ENCODE data around the gene GIMAP5. TPM values are rescaled to one million over a fixed set of nuclear protein-coding genes. Genes with fewer than 3 reads are reported as not detected.

Gene GIMAP5
- polyA plus RNA-seq, 1 donor (not counting 4 experiments of a cell fraction or from before 2014, with no cell fraction given): not detected

DNA sequence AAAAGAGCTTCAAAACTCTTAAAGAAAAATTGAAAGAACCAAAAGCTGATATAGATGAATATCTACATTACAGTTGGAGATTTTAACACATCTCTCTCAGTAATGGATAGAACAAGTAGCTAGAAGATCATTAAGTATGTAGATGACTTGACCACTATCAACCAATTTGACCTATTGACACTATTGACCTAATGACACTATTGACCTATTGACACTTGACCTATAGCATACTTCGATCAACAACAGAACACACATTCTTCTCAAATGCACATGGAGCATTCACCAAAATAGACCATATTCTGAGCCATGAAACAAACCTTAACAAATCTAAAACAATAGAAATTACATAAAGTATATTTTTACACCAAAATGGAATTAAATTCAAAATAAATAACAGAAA, 22.3 kb downstream of the GIMAP5 start:
- H3K4me2 ChIP-seq (ENCODE audit: control insufficient read depth, extremely low read depth, insufficient read depth, low read depth, low read length): no peak overlapping the region
- H3K79me2 ChIP-seq (ENCODE audit: control insufficient read depth, insufficient read depth, low read length): no peaks in the 10 kb centered on the region
- TF ChIP-seq, protein P1, sequence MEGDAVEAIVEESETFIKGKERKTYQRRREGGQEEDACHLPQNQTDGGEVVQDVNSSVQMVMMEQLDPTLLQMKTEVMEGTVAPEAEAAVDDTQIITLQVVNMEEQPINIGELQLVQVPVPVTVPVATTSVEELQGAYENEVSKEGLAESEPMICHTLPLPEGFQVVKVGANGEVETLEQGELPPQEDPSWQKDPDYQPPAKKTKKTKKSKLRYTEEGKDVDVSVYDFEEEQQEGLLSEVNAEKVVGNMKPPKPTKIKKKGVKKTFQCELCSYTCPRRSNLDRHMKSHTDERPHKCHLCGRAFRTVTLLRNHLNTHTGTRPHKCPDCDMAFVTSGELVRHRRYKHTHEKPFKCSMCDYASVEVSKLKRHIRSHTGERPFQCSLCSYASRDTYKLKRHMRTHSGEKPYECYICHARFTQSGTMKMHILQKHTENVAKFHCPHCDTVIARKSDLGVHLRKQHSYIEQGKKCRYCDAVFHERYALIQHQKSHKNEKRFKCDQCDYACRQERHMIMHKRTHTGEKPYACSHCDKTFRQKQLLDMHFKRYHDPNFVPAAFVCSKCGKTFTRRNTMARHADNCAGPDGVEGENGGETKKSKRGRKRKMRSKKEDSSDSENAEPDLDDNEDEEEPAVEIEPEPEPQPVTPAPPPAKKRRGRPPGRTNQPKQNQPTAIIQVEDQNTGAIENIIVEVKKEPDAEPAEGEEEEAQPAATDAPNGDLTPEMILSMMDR (optimal IDR thresholded peaks at IDR 0.05 in 1 of 3, IDR thresholded peaks at IDR 0.05 in 1 of 3, conservative IDR thresholded peaks at IDR 0.05 in 1 of 3; ENCODE audit: extremely low read depth in 1 of 3, insufficient read depth in 2 of 3, low read length in 3 of 3): no peak
- no peak for TF ChIP-seq EZH2 (IDR thresholded peaks at IDR 0.05; ENCODE audit: low read length)
- H3K36me3 ChIP-seq (ENCODE audit: control insufficient read depth in 2 of 2, extremely low read depth in 1 of 2, insufficient read depth in 2 of 2, low read length in 2 of 2): no peaks in the 10 kb centered on the region
- no peak overlapping the region for H3K9ac ChIP-seq (ENCODE audit: control insufficient read depth, extremely low read depth, insufficient read depth, low read length)
- H3K4me3 ChIP-seq (ENCODE audit: control insufficient read depth in 2 of 3, extremely low read depth in 1 of 3, insufficient read depth in 2 of 3, low read depth in 1 of 3, low read length in 3 of 3): no peak overlapping the region
- DNase-seq (ENCODE audit: low read depth, low spot score) (no peak), FAIRE-seq (no peak)
- H3K27ac ChIP-seq (ENCODE audit: control insufficient read depth, insufficient read depth, low read length): no peak overlapping the region
- H3K9me1 ChIP-seq (ENCODE audit: control insufficient read depth, extremely low read depth, insufficient read depth, low read length): no peaks in the 10 kb centered on the region
- no peaks in the 10 kb centered on the region for H3K4me1 ChIP-seq (ENCODE audit: control insufficient read depth, extremely low read depth, insufficient read depth, low read length)
- no peaks in the 10 kb centered on the region for H4K20me1 ChIP-seq (ENCODE audit: control insufficient read depth, extremely low read depth, insufficient read depth, low read length)
- dilution Hi-C loops (cut with MboI; ENCODE audit: extremely low pct_ligation_motif_present, low sequenced_read_pairs): no loop called here
- no peaks in the 10 kb centered on the region for H3K27me3 ChIP-seq (ENCODE audit: control insufficient read depth, extremely low read depth, insufficient read depth, low read length)
- no peaks in the 10 kb centered on the region for H3K9me3 ChIP-seq (ENCODE audit: control insufficient read depth, low read depth, low read length)
- no peak overlapping the region for H2AFZ ChIP-seq (ENCODE audit: control insufficient read depth, low read length)

DNA sequence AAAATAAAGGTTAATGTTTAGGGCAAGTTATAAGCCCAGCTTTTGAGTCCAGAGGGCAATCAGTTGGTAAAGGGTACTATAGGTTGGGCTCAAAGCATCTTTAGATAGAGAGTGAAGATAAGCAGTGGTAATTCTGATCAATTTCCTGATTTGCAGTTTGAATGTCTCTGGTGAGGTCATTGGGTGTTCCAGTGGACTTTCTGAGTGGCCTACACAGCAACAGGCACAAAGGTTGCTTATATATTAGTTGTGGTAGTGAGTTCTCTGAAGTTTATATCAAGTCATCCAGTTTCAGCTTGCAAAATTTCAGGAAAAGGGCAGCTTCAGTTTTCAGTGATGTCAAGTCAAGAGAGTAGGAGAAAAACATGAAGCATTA, 29.1 kb downstream of the GIMAP5 start:
- dilution Hi-C loops (cut with MboI; ENCODE audit: extremely low pct_ligation_motif_present, low sequenced_read_pairs): no loop called here
- FAIRE-seq: no peak
- Histone ChIP-seq H3K4me2 (ENCODE audit: control insufficient read depth, extremely low read depth, insufficient read depth, low read depth, low read length) (no peak overlapping the region), H3K79me2 (ENCODE audit: control insufficient read depth, insufficient read depth, low read length) (no peaks in the 10 kb centered on the region), H3K9me1 (ENCODE audit: control insufficient read depth, extremely low read depth, insufficient read depth, low read length) (no peaks in the 10 kb centered on the region), H3K4me3 (ENCODE audit: control insufficient read depth in 2 of 3, extremely low read depth in 1 of 3, insufficient read depth in 2 of 3, low read depth in 1 of 3, low read length in 3 of 3) (no peak overlapping the region), H3K27me3 (ENCODE audit: control insufficient read depth, extremely low read depth, insufficient read depth, low read length) (no peaks in the 10 kb centered on the region), H3K9me3 (ENCODE audit: control insufficient read depth, low read depth, low read length) (no peaks in the 10 kb centered on the region), H3K4me1 (ENCODE audit: control insufficient read depth, extremely low read depth, insufficient read depth, low read length) (no peaks in the 10 kb centered on the region), H3K9ac (ENCODE audit: control insufficient read depth, extremely low read depth, insufficient read depth, low read length) (no peak overlapping the region), H4K20me1 (ENCODE audit: control insufficient read depth, extremely low read depth, insufficient read depth, low read length) (no peaks in the 10 kb centered on the region), H2AFZ (ENCODE audit: control insufficient read depth, low read length) (no peak overlapping the region), H3K36me3 (ENCODE audit: control insufficient read depth in 2 of 2, extremely low read depth in 1 of 2, insufficient read depth in 2 of 2, low read length in 2 of 2) (no peaks in the 10 kb centered on the region), H3K27ac (ENCODE audit: control insufficient read depth, insufficient read depth, low read length) (no peak overlapping the region)
- TF ChIP-seq EZH2 (IDR thresholded peaks at IDR 0.05; ENCODE audit: low read length): no peak
- TF ChIP-seq, protein P1 (optimal IDR thresholded peaks at IDR 0.05 in 1 of 3, IDR thresholded peaks at IDR 0.05 in 1 of 3, conservative IDR thresholded peaks at IDR 0.05 in 1 of 3; ENCODE audit: extremely low read depth in 1 of 3, insufficient read depth in 2 of 3, low read length in 3 of 3): no peak
- no peak for DNase-seq (ENCODE audit: low read depth, low spot score)
